ENCODE data around the gene CEP112.

CEP112 gene

DNA sequence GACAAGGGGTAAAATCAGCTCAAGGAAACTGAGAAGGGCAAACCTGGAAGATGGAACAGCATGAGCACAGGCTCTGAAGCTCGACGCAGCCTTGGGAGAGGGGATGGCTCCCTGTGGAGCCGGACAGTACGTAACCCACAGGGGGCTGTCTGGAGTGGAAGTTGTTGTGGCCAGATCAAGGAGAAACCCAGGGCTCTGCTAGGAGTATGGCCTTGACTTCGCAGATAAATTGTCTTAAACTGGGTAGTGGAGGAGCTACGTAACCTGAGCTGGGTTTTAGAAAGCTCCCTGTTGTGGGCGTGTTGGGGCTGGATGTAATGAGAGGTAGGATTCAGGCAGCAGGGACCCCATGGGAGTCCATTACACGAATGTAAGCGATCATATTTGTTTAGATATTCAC lies 605.0 kb downstream of the CEP112 start:
- no peak overlapping the region for H3K4me3 ChIP-seq (ENCODE audit: low read depth, low read length)
- TF ChIP-seq, protein P1, sequence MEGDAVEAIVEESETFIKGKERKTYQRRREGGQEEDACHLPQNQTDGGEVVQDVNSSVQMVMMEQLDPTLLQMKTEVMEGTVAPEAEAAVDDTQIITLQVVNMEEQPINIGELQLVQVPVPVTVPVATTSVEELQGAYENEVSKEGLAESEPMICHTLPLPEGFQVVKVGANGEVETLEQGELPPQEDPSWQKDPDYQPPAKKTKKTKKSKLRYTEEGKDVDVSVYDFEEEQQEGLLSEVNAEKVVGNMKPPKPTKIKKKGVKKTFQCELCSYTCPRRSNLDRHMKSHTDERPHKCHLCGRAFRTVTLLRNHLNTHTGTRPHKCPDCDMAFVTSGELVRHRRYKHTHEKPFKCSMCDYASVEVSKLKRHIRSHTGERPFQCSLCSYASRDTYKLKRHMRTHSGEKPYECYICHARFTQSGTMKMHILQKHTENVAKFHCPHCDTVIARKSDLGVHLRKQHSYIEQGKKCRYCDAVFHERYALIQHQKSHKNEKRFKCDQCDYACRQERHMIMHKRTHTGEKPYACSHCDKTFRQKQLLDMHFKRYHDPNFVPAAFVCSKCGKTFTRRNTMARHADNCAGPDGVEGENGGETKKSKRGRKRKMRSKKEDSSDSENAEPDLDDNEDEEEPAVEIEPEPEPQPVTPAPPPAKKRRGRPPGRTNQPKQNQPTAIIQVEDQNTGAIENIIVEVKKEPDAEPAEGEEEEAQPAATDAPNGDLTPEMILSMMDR (IDR thresholded peaks at IDR 0.05; ENCODE audit: borderline replicate concordance, insufficient read depth, low read depth, low read length), result no peak
